GM12878 (cell line): ENCODE results near the gene ARF5. TPM values are rescaled to one million over a fixed set of nuclear protein-coding genes. Genes with fewer than 3 reads are reported as not detected.

ENCODE experiments used
- ATAC-seq: fragments of 200-7000 bp; cut with Tn5 transposase; 3 replicates; pipeline ENCODE4 v1.9.1; 2020; ENCODE audit warnings: mild to moderate bottlenecking, moderate library complexity
- BruUV-seq: library from RNA; stranded (reverse); fragments of 400-500 nt; replicated peaks from 2 replicates; lab custom pipeline; 2021; lab: Mats Ljungman, UMichigan
- CTCF ChIA-PET: fragments of 300-600 bp; sonication (Branson Sonifier 250); formaldehyde crosslinking; extraction: SDS; loops from one replicate; lab custom pipeline; 2021; ENCODE audit warnings: inconsistent platforms; lab: Yijun Ruan, JAX
- POLR2A ChIA-PET: fragments of 350-600 bp; formaldehyde crosslinking; extraction: SDS; loops from one replicate; lab custom pipeline; 2021; ENCODE audit warnings: inconsistent platforms; lab: Charles Lee
- RAD21 ChIA-PET: fragments of 300-600 bp; sonication (Branson Sonifier 250); formaldehyde crosslinking; loops from one replicate; lab custom pipeline; 2023; ENCODE audit warnings: antibody characterized with exemption; ENCODE audit not compliant: unreplicated experiment; lab: Charles Lee
- SMC1A ChIA-PET: fragments of 300-600 bp; sonication (Branson Sonifier 250); formaldehyde crosslinking; loops from one replicate; lab custom pipeline; 2023; ENCODE audit not compliant: unreplicated experiment, uncharacterized antibody; lab: Charles Lee
- DNase-seq: peaks from one replicate; pipeline ENCODE4 v3.0.0-alpha.2; 2011; ENCODE audit warnings: low read depth, low spot score
- FAIRE-seq: peaks from 3 replicates; lab custom pipeline; 2011; peaks lifted over from hg19 to GRCh38; lab: Jason Lieb, UNC
- H2AFZ ChIP-seq: 2 replicates; pipeline ENCODE4 v1.6.0; 2011; ENCODE audit warnings: low read depth, low read length, control low read depth; ENCODE audit not compliant: control insufficient read depth
- H3K27ac ChIP-seq: 2 replicates; pipeline ENCODE4 v1.5.1; 2011; ENCODE audit warnings: control low read depth; ENCODE audit not compliant: control insufficient read depth, insufficient read depth
- H3K27me3 ChIP-seq, 2 experiments: replicated peaks in 1 of 2; 2 replicates each; pipeline versions ENCODE4 v1.6.0 to v1.6.1; 2011; ENCODE audit warnings: low read length in 1 of 2; ENCODE audit not compliant: control insufficient read depth in 2 of 2, insufficient read depth in 2 of 2
- H3K36me3 ChIP-seq, 2 experiments: 2 replicates each; pipeline ENCODE4 v1.5.1; 2011; ENCODE audit warnings: low read length in 1 of 2; ENCODE audit not compliant: control insufficient read depth in 2 of 2, insufficient read depth in 2 of 2
- H3K4me1 ChIP-seq: 2 replicates; pipeline ENCODE4 v1.6.1; 2011; ENCODE audit warnings: mild to moderate bottlenecking, low read length, moderate library complexity, mixed read lengths; ENCODE audit not compliant: control insufficient read depth, insufficient read depth
- H3K4me2 ChIP-seq: 2 replicates; pipeline ENCODE4 v1.6.0; 2011; ENCODE audit warnings: control low read depth; ENCODE audit not compliant: control insufficient read depth, insufficient read depth
- H3K4me3 ChIP-seq: fragments of 200-600 bp; sonication (generic); 2 replicates; pipeline ENCODE4 v1.5.1; 2016
- H3K79me2 ChIP-seq: 2 replicates; pipeline ENCODE4 v1.6.0; 2011; ENCODE audit warnings: low read length; ENCODE audit not compliant: control insufficient read depth, insufficient read depth
- H3K9ac ChIP-seq: 2 replicates; pipeline ENCODE4 v1.8.0; 2011; ENCODE audit warnings: low read length, control low read depth, mixed read lengths; ENCODE audit not compliant: control insufficient read depth, insufficient read depth
- H3K9me3 ChIP-seq: replicated peaks from 3 replicates; pipeline ENCODE4 v1.5.1; 2011; ENCODE audit warnings: mild to moderate bottlenecking, low read length; ENCODE audit not compliant: control insufficient read depth, insufficient read depth
- H4K20me1 ChIP-seq: 2 replicates; pipeline ENCODE4 v1.6.0; 2011; ENCODE audit not compliant: control insufficient read depth, insufficient read depth
- CBX3 ChIP-seq: fragments of 200-600 bp; sonication (generic); IDR thresholded peaks from 2 replicates; pipeline ENCODE4 v1.6.1; 2016; ENCODE audit warnings: low read depth, borderline replicate concordance
- MEF2A ChIP-seq: IDR thresholded peaks from 2 replicates; pipeline ENCODE4 v1.6.1; 2011; ENCODE audit warnings: low read depth, mild to moderate bottlenecking, low read length, moderate library complexity; ENCODE audit not compliant: insufficient read depth
- MYB ChIP-seq: fragments of 150-350 bp; IDR thresholded peaks from 2 replicates; pipeline ENCODE4 v1.6.1; 2014; ENCODE audit warnings: mild to moderate bottlenecking, low read depth, low read length, borderline replicate concordance
- WGBS: methylation state at CpG from one replicate; pipeline ENCODE4 v1.1.6; 2016; ENCODE audit warnings: low lambda C conversion rate; ENCODE audit not compliant: insufficient replicate concordance, insufficient coverage; ENCODE audit errors: missing lambda C conversion rate; 5-methylcytosine and 5-hydroxymethylcytosine counted together
- in situ Hi-C: fragments of 300-500 bp; cut with MboI; formaldehyde crosslinking; loops from 9 replicates; pipeline ENCODE4 v1.14.3; 2018; ENCODE audit warnings: mixed read lengths
- intact Hi-C: fragments of 100-400 bp; cut with micrococcal nuclease; formaldehyde crosslinking; loops from one replicate; pipeline ENCODE4 v1.14.2; 2022; ENCODE audit not compliant: unreplicated experiment
- polyA plus RNA-seq, 11 experiments: library from polyadenylated mRNA; depleted of rRNA in 4 of 11; unstranded in 6 of 11; stranded (reverse) in 5 of 11; fragments of >200 nt; fragmentation: Nextera tagmentation in 4 of 11; fragmentation: Illumina TruSeq in 1 of 11; extraction: Ambion mirVana in 4 of 11; extraction: Trizol in 1 of 11; gene quantifications; 1 replicate in 1 of 11; 2 replicates in 10 of 11; pipeline versions ENCODE4 v1.2.1 to v1.2.3, GENCODE V29; 2011 to 2016; ENCODE audit warnings: inconsistent platforms in 2 of 11, missing spikeins in 2 of 11, low read depth in 1 of 11
- total RNA-seq, 4 experiments: library from RNA; depleted of rRNA in 3 of 4; stranded (reverse); fragments of >200 nt in 3 of 4; fragmentation: Illumina TruSeq in 1 of 4; extraction: Trizol in 1 of 4; gene quantifications; 2 replicates each; pipeline versions ENCODE4 v1.2.1 to v1.2.3, GENCODE V29; 2013 to 2021
- TF ChIP-seq, protein P1 (sequence below): fragments of 450-650 bp; IDR thresholded peaks from 2 replicates; pipeline ENCODE4 v1.6.1; 2014; ENCODE audit warnings: mild to moderate bottlenecking
- TF ChIP-seq, protein P2 (sequence below): fragments of 450-650 bp; conservative IDR thresholded peaks from 2 replicates; pipeline ENCODE4 v1.6.1; 2017; ENCODE audit warnings: mild to moderate bottlenecking, moderate library complexity
- TF ChIP-seq, protein P3 (sequence below): IDR thresholded peaks from 2 replicates; pipeline ENCODE4 v1.6.1; 2012; ENCODE audit warnings: improper control_type of control experiment, low read depth, low read length; ENCODE audit not compliant: insufficient replicate concordance

The ARF5 gene
- total and polyA plus RNA-seq, 10 of the 15 experiments (the other 5 are each of a cell fraction or from before 2014, with no cell fraction given) = 11.0 to 210 (median 131) TPM

DNA sequence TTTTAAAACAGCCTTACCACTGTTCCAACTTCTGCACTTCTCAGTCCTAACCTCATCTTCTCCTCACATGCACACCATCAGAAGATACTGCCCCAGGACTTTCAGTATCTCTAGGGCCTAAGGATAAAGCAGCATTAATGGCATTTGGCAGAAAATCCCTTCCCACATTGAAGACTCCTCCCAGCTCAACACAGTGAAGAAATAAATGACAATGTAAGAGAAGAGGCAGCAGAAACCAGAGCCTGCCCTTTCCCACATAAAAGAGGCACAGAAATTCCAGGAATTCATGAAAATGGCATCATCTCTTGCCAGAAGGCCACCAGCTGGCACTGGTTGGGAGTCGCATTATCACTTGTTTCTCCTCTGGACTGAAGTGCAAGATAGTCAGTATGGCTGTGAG is 6.5 kb upstream of the ARF5 start (continued):
- TF ChIP-seq, protein P1, sequence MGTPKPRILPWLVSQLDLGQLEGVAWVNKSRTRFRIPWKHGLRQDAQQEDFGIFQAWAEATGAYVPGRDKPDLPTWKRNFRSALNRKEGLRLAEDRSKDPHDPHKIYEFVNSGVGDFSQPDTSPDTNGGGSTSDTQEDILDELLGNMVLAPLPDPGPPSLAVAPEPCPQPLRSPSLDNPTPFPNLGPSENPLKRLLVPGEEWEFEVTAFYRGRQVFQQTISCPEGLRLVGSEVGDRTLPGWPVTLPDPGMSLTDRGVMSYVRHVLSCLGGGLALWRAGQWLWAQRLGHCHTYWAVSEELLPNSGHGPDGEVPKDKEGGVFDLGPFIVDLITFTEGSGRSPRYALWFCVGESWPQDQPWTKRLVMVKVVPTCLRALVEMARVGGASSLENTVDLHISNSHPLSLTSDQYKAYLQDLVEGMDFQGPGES = no peak
- no peak for TF ChIP-seq MEF2A
- no peak for TF ChIP-seq CBX3
- TF ChIP-seq, protein P2, sequence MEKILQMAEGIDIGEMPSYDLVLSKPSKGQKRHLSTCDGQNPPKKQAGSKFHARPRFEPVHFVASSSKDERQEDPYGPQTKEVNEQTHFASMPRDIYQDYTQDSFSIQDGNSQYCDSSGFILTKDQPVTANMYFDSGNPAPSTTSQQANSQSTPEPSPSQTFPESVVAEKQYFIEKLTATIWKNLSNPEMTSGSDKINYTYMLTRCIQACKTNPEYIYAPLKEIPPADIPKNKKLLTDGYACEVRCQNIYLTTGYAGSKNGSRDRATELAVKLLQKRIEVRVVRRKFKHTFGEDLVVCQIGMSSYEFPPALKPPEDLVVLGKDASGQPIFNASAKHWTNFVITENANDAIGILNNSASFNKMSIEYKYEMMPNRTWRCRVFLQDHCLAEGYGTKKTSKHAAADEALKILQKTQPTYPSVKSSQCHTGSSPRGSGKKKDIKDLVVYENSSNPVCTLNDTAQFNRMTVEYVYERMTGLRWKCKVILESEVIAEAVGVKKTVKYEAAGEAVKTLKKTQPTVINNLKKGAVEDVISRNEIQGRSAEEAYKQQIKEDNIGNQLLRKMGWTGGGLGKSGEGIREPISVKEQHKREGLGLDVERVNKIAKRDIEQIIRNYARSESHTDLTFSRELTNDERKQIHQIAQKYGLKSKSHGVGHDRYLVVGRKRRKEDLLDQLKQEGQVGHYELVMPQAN = no peak
- TF ChIP-seq, all 136 proteins: peak for 0

DNA sequence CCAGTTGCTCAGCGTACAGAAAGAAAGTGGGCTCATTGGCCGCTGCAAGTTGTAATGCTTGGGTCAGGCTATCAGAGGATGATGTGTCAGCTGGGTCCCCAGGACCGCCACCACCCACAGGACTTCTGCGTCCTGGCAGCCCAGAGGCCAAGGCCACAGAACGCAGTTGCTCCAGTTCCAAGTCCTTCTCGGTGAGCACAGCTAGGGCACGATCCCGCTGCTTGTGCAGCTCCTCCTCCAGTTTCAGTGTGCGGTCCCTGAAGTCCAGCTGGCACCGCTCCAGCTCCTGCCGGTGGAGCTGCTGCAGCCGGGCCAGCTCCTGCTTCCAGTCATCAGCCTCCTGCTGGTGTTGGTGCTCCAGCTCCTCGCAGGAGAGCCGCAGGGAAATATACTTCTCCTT is 5.8 kb upstream of the ARF5 start:
- intact Hi-C loops (no loop called here), in situ Hi-C loops (no loop called here)
- no peaks in the 10 kb centered on the region for H4K20me1 ChIP-seq
- no peak for DNase-seq
- no peak overlapping the region for H3K4me3 ChIP-seq
- no peak overlapping the region for H3K9ac ChIP-seq
- RAD21 ChIA-PET = interaction anchor here (0.6 kb wide), 1 partner anchor 211 kb away, joined by 4 read pairs; no protein-coding TSS in a partner anchor
- POLR2A ChIA-PET = interaction anchor here (2.4 kb wide), 1 partner anchor 10 kb away, joined by 6 read pairs; no protein-coding TSS in a partner anchor
- no peak overlapping the region for H3K4me2 ChIP-seq
- no peak for FAIRE-seq
- 91% methylated on average over 14 of the region's 14 CpGs for WGBS
- peaks cover 15% of the 10 kb centered on the region for H3K4me1 ChIP-seq
- H2AFZ ChIP-seq = no peak overlapping the region
- CTCF ChIA-PET = interaction anchor here (0.6 to 4.2 kb wide), 3 partner anchors 17 to 198 kb away, joined by 3 to 17 read pairs (median 3); no protein-coding TSS in a partner anchor
- peaks cover 21% of the 10 kb centered on the region for H3K79me2 ChIP-seq
- no peaks in the 10 kb centered on the region for H3K27me3 ChIP-seq
- TF ChIP-seq, protein P3, sequence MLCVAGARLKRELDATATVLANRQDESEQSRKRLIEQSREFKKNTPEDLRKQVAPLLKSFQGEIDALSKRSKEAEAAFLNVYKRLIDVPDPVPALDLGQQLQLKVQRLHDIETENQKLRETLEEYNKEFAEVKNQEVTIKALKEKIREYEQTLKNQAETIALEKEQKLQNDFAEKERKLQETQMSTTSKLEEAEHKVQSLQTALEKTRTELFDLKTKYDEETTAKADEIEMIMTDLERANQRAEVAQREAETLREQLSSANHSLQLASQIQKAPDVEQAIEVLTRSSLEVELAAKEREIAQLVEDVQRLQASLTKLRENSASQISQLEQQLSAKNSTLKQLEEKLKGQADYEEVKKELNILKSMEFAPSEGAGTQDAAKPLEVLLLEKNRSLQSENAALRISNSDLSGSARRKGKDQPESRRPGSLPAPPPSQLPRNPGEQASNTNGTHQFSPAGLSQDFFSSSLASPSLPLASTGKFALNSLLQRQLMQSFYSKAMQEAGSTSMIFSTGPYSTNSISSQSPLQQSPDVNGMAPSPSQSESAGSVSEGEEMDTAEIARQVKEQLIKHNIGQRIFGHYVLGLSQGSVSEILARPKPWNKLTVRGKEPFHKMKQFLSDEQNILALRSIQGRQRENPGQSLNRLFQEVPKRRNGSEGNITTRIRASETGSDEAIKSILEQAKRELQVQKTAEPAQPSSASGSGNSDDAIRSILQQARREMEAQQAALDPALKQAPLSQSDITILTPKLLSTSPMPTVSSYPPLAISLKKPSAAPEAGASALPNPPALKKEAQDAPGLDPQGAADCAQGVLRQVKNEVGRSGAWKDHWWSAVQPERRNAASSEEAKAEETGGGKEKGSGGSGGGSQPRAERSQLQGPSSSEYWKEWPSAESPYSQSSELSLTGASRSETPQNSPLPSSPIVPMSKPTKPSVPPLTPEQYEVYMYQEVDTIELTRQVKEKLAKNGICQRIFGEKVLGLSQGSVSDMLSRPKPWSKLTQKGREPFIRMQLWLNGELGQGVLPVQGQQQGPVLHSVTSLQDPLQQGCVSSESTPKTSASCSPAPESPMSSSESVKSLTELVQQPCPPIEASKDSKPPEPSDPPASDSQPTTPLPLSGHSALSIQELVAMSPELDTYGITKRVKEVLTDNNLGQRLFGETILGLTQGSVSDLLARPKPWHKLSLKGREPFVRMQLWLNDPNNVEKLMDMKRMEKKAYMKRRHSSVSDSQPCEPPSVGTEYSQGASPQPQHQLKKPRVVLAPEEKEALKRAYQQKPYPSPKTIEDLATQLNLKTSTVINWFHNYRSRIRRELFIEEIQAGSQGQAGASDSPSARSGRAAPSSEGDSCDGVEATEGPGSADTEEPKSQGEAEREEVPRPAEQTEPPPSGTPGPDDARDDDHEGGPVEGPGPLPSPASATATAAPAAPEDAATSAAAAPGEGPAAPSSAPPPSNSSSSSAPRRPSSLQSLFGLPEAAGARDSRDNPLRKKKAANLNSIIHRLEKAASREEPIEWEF = no peak
- TF ChIP-seq MYB = no peak
- TF ChIP-seq, all 136 proteins: peak for 0
- no peak for ATAC-seq
- no peak overlapping the region for H3K27ac ChIP-seq
- no peaks in the 10 kb centered on the region for H3K9me3 ChIP-seq
- BruUV-seq = no TSS peak
- peaks cover 3 to 9% of the 10 kb centered on the region in 2 experiments; a peak in 3 of 4 replicates for H3K36me3 ChIP-seq
- SMC1A ChIA-PET = interaction anchor here (0.8 kb wide), 1 partner anchor 9 kb away, joined by 3 read pairs; no protein-coding TSS in a partner anchor
